Measurements from ENCODE around the gene SIAH2.

Gene SIAH2

DNA sequence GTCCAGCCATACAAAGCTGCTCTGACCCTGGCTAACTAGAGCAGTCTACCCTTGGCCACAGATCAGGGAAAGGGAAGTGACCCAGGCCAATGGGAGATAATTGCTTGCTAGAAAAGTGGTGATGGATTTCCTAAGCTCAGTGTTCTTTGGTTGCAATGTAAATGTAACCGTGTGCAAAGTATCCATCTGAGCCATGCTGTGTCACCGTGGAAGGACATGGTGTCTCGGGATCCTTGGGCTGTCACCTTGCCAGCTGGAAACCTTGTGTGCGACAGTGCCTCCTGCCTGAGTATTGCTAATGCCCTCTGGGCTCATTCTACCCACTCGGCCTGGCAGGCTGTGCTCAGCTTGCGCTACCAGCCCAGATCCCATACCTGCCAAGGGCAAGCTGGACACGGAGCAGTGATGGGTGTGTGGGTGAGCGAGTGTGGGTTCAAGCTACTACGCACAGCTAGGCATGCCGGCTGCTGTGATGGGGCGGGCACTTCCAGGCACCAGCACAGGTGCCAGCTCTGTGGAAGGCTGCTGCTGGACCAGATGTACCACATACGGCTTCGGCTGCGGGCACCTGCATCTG is 10.7 kb upstream of the SIAH2 start:
- DNase-seq = no peak

DNA sequence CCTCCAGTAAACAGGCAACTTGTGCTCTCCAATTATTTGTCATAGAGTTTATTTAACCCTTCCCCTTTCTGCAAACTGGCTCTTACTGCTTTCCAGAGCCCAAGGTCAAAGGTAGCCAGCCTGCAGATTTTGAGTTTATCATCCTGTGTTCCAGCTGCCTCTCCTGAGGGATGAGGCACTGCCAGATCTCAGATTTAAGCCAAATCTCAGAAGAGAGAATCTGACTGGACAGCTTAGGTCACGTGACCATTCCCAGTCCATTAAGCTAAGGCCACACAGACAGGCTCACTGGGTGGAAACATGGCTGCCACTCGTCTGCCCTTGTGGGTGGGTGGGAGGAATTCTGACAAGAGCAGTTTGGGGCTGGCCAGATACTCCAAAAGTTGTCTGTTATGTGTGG is 8.6 kb upstream of the SIAH2 start:
- DNase-seq = no peak

DNA sequence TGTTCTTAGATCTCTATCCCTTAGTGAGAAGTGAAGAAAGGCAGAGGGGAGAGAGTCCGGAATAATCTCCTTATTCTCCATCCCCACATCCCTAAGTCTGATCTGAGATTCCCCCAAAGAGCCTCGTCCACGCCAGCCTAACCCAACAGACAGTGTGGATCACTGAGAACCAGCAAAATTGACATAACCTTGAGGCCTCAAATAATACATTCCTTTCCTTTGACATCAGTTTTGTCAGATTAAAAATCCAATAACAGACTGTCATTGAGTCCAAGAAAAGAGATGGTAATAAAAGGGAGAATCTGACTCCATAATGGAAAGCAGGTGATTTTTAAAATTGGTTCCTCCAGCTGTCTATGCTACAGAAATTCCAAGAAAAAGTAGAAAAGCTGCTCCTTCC is 7.7 kb upstream of the SIAH2 start:
- no peak for DNase-seq

DNA sequence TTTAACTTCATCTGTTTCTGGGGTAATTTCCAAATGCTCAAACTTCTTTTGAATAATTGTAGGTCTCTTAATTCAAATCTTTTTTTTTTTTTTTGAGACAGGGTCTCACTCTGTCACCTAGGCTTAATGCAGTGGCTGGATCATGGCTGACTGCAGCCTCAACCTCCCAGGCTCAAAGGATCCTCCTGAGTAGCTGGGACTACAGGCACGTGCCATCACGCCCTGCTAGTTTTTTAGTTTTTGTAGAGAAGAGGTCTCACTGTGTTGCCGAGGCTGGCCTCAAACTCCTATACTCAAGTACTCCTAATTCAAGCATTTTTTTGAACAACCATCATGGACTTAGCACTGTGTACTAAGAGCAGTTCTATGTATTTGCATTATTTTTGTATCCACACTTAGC is 3.8 kb upstream of the SIAH2 start:
- no peak for DNase-seq

DNA sequence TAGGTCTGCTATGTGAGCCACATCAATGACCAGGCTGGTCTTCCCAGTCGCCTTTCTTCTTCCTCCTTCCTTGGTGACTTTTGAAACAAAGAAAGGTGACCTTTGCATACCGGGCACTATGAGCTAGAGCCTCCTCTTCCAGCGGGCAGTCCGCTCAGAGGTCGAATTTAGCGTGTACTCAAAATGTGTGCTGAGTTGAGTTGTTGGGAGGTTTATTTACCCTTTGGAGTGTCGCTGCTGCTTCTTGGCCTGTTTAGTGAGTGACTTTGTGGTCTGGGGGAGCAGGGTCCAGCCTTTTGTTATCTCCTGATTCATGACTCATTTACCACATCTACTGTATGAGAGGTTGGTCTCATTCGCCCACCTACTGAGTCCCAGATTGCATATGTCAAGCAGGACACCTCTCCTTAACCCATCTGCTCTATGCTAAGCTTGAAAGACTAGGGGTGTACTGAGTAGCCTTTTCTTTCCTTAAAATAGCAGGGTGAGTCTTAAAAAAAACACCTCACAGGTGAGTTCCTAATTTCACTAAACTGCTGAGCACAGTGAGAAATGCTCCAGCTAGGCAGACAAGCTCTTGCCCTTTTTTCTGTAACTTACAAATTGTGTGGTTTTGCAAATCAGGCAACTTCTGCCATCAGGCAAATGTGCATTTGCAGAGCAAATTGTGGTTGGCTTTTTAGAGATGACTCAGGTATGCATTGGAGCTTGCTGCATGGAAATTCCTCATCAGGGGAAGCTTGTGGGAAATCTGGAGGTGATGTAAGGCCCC is 3.2 kb upstream of the SIAH2 start:
- DNase-seq = no peak

DNA sequence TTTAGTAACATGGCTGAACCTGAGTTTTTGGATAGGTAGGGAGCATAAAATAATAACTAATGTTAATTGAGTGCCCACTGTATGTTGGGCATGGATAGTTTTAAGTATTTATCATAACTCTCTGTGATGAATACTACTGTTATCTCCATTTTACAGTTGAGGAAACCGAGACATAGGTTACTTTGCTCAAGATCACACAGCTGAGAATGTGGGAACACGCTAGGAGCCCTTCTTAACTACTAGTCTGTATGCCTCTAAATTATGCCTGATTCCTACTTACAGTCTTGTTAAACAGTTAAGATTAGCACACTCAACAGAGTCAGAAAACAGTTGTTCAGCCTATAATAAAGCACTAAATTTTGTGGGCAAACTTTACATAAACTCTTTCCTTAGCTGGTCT is 2.0 kb upstream of the SIAH2 start:
- DNase-seq = no peak

DNA sequence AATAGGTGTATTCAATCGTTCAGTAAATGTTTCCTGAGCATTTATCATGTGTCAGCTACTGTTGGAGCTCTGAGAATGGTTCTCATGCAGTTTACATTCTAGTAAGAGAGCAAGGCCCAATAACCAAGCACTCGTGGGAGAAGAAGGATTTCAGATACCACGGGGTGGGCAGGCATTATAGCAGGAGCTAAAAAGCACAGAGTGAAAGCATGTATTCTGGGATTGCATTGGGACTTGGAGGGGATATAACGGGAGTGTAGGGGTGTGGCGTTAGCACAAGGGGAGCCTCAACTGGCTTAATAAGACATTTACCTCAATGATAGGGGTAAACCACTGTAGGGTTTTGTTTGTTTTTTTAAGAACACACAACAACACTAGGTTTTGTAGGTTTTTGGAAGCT is 1.6 kb upstream of the SIAH2 start:
- DNase-seq = no peak

DNA sequence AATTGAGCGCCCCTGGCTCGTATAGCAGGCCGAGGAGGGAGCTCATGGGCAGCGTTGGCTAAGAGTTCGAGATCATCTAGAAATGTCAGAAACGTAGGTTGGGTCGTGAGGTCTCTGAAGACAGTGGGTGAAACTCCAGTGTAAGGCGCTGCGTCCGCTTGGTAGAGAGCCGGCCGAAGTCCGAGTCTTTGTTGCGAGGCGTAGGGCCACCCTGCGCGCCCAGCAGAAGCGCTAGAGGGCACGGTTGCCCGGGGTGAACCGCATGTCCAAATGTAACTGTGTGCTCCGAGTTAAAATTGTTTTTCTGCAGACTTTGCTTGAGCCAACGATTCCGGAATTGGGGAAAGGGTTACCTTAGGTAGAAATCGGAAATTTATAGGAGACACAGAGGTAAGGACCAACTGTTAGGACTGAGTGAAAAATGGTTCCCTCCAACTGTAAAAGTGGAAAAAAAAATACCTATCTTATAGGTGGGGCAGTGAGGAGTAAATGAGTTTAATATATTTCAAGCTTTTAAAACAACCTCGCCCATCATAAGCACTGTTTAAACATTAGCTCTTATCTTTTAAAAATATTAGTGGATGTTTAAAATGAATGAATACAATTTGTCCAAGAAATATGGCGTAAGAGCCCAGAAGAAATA is 993 bp upstream of the SIAH2 start:
- DNase-seq = peak; percentile 72

DNA sequence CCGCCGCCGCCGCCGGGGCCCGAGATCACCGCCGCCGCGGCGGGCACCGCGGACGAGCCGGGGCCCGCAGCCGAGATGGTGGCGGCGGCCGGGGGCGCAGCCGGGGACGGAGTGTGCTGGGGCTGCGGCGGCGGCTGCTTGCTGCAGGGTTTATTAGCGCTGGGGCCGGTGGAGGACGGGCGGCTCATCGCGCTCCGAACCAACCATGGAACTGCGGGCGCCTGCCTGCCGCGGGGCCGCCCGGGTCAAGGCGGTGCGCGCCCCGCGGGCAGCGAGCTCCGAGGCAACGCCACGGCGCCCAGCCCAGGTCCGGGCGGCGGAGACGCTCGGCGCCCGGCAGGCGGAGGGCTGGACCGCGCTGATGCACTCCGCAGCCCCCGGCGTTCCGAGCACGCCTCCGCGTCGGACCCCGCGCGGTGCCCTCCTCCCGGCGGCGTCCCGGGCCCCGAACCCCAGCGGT is 277 bp downstream of the SIAH2 start:
- DNase-seq = no peak

DNA sequence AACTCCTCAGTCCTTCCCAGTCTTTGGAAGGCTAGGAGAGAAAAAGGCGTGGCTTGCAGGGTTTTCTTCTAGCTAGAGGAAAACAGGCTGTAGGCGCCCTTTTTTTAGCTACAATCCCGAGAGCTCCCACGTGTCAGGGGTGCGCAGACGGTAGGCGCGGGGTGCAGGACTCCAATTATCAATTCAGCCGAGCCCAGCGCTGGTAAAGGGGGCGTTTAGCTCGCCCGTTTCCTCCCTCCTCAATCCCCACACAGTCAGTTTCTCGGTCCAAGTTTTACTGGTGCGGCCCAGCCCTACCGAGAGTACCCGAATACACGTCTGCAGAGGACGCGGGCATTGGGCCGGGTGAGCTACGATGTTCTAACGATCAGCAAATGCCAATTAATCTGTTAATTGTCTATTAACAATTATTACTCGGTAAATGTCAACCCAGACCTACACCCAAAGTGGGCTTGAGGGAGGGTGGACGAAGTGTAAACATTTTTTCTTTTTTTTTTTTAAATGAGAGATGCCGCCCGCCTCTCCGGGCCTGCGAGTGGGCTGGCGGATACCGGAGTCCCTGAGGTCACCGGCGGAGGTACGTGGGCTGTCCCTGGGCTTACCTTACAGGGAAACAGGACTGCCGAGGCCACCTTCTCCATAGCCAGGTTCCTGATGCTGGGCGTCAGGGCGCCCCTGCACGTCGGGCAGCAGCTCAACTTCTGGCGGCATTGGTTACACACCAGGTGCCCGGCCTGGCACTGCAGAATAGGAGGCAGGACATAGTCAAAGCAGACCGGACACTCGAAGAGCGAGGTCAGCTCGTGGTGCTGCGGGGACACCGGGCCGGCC is 923 bp downstream of the SIAH2 start:
- peak; percentile 70 for DNase-seq

DNA sequence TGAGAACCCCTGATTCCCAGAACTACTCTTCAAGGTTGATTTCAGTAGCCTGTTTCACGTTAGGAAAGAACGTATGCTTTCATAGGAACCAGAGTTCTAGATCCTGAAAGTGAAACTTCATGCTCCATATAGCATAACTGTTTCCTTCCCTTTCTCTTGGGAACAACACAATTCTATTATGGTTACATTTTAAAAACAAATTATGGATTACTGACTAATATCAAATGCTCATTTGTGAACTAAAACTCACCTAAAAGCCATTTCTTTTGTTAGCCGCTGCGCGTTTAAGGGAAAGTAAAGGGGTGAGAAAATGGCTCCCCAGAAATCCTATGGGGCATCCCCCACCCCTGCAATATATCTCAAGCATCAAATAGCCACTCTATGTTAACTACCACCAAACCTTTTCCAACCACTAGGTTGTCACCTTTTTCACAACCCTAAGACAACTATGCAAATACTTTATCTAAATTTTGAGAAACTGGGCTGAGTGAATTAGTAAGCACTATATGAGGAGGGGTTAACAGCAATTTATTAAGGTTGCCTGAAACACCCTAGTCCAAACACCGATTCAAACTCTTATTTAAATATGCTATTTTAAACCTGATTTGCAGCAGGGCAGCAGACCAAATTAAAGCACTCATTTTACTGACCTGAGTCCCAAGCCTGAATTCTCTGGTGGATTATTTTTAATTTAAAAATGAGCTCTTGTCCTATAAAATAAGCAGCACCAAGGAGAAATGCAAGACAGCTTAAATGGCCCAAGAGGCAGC is 2.4 kb downstream of the SIAH2 start:
- no peak for DNase-seq

DNA sequence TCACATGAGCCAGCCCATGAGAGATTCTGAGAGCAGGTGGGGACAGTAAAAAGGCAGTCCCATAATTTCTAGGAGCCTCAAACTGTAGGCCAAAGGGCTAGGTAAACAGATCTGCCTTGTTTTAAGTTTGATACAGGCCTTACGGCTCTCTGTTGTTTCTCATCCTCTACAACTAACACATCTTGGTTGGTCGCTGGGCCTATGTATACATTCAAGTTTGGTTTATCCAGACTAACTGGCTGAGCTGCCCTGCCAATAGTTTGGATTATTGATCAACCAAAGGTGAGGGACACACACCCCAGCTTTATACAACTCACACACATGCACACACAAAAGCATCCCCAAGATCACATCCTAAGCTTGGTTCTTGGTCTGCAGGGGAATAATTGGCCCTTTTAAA is 3.0 kb downstream of the SIAH2 start:
- no peak for DNase-seq

DNA sequence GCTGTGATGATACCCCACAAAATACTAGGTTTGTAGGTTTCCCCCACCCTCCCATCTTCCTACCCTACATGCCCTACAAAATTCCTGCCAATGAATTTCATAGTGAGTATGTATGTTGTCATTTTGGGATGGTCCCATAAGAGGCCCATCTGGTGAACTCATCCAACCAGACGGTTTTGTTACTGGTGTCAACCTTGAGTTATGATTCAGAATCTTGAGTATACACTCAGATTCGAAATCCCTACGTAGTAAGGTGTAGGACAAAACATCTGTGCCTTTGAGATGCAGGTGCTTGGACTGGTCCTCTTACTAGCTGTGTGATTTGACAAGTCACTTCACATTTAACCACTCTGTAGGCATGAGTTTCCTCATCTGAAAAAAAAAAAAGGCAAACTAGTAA is 3.6 kb downstream of the SIAH2 start:
- DNase-seq = no peak

DNA sequence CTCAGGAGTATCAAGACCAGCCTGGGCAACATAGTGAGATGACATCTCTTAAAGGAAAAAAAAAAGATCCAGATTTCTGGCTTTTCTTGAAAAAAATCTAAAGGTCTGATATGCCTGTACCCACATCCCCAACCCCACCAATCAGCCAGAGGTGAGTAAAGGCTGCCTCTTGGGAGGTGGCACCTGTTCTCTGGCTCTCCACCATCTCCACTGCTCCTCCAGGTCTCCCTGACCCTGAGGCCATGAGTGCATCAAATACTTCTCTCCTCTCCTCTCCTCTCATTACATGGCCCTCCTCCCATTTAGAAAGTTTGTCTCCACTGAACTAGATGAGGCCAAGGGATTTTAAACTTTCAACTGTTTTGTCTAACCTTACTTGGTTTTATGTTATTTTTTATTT is 5.2 kb downstream of the SIAH2 start:
- DNase-seq = no peak

DNA sequence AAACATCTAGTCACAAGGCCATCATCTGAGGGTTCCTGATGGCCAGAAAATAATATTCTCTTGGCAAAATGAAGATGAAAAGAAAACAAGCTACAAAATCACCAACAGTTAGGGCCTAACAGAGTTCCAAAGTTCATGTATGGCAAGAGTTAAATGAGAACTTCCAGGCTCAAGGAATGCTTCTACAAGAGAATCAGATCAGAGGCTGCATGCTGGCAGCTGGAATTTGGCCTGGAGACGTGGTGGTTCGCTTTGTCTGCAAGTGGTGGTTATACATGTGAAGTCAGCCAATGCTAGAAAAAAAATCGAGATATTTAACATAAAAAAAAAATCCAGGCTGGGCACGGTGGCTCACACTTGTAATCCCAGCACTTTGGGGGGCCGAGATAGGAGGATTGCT is 5.6 kb downstream of the SIAH2 start:
- no peak for DNase-seq

DNA sequence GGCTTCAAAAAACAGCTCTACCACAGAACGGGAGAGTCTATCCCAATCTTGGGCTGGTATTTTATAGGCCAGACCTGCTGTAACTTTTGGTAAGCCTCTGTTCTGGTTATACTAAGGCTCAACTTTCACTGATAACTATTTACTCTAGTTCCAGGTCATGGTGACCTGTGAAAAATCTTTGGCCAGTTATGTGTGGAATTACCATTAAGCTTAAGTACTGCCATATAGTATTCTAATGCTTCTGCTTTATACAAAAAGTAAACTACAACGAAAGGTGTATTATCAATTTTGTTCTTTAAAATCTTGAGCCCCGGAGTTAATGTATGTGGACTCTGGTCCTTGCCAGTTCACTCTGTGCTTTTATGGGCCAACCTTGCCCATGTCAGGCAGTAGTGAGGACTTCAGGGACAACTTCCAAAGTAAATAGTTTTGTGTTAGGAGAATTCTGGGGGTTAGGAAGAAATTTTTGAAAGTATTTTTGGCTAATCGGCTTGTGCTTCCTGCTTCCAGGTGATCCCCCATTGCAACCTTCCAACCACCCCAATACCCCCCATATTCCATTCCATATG is 6.4 kb downstream of the SIAH2 start:
- DNase-seq = no peak

DNA sequence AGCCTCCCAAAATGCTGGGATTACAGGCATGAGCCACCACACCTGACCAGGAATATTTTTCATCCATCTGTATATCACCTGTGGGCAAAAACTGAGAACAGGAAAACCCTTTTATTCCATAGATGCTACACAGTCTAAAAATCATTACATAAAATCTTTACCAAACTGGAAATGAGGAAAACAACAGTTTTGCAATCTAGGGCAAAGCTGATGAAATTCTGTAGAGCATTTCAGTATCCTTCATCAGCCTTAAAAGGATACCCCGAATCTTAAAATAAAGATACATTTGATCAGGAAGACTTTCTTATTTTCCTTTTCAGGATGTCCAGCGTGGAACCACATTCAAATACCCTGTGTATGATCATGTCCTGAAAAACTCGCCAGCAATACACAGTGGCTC is 7.1 kb downstream of the SIAH2 start:
- no peak for DNase-seq

DNA sequence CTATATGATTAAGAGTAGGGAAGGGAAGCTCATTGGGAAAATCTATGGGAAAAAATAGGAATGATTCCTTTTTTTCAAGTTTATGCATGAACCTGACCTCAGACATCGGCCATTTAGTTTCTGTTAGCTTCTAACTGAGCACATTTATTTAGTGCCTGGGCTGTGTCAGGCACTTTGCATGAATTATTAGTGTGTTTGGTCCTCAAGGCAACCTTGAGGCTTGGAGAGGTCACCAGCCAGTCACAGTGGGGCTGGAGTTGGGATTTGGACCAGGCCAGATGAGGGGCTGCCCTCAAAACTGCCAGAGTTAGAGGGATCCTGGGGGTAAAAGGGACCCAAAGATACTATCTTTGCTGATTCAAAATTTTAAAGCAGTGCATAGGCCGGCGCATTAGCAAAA is 8.1 kb downstream of the SIAH2 start:
- DNase-seq = no peak

DNA sequence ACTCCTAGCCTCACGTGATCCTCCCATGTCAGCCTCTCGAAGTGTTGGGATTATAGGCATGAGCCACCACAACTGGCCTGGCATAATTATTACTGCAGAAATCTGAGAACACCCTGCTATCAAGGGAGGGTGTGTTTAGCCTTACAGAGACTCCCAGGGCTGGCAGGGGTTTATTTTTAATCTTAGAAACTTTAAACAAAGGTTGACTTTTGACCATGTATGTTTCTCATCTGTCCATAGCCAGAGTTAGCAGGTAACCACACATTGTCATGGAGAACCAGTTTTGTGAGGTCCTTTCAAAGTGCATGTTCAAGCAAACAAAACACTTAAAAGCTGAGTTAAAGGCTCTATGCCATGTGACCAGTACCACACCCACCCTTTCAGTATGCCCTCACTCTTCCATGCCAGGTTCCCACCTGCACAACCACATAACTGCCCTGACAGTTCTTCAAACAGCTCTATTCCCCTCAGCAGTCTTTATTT is 11.1 kb downstream of the SIAH2 start:
- DNase-seq = no peak

DNA sequence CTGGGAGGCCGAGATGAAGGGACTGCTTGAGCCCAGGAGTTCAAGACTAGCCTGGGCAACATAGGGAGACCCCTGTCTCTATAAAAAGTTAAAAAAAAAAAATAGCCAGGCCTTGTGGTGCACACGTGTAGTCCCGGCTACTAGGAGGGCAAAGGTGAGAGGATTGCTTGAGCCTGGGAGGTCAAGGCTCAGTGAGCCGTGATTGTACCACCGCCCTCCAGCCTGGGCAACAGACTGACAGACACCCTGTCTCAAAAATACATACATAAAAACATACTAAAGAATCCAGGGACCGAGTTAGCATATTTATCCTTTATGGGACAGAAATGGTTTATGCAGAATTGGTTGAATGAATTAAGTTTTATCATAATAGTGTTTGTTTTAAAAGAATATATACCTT is 13.7 kb downstream of the SIAH2 start:
- DNase-seq = no peak

DNA sequence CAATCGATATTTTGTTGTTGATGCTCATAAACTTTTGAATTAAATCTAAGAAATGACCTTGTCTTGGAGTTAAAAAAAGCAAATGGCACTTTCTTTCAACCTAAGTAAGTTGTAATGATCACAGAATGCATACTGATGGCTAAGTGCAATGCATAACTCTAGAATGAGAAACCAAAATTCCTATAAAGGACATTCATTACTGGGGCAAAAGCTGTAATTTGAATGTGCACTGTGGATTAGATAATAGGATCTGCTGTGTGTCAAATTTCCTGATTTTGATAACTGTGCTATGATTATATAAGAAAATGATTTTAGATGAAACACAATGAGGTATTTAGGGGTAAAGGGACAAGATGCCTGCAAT is 14.3 kb downstream of the SIAH2 start:
- no peak for DNase-seq

Data from left hindlimb (tissue), 1 donor.